ENCODE data around the gene YBEY. TPM values are rescaled to one million over a fixed set of nuclear protein-coding genes. Genes with fewer than 3 reads are reported as not detected.

Gene YBEY
- polyA plus RNA-seq, 1 donor from 2014 or later = 88.4 TPM

DNA sequence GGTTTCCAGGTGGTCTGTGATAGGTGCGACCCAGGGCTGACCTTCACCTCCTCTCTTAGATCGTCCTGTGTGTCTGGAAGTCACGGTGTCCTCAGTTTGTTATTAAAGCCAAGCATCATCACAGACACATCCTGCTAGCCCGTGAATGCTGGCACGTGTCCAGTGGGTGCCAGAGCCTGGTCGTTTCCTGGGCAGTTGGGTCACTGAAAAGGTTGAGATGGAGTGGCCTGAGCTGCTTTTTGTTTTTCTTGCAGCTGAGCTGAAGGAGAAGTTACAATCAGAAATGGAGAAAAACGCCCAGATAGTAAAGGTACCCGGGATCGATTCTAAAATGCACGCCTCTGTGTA lies 61.0 kb downstream of the YBEY start (continued):
- no peak for TF ChIP-seq EZH2 (IDR thresholded peaks at IDR 0.05; ENCODE audit: borderline replicate concordance, insufficient read depth, low read length, poor library complexity, severe bottlenecking)

Other genes with a start within 250 kb of the YBEY start
- gene COL6A2, start 188.2 kb upstream of the YBEY start, polyA plus RNA-seq = not detected in 2 replicates
- 1.4 and 2.0 TPM in 2 replicates for gene FTCD, start 130.8 kb upstream of the YBEY start, polyA plus RNA-seq
- gene SPATC1L, start 101.9 kb upstream of the YBEY start, polyA plus RNA-seq = 14.8 and 20.6 TPM in 2 replicates
- 101 and 123 TPM in 2 replicates for gene LSS, start 57.6 kb upstream of the YBEY start, polyA plus RNA-seq
- 74.2 and 90.7 TPM in 2 replicates for gene MCM3AP, start 731 bp upstream of the YBEY start, polyA plus RNA-seq
- 2.8 and 3.0 TPM in 2 replicates for gene C21orf58, start 37.5 kb downstream of the YBEY start, polyA plus RNA-seq
- gene PCNT, start 37.8 kb downstream of the YBEY start, polyA plus RNA-seq = 28.2 and 45.1 TPM in 2 replicates
- gene DIP2A, start 172.5 kb downstream of the YBEY start, polyA plus RNA-seq = 45.0 and 53.4 TPM in 2 replicates

Measured in neural cell (in vitro differentiated cells).